Activated CD4-positive, CD25-positive, alpha-beta regulatory T cell (primary cell): Measurements from ENCODE around the gene ANKRD66.
"Not testable (repeated sequence)": the region's sequence is repeated elsewhere in the genome, so short reads cannot be mapped to it uniquely, and the experiment has no call there.

ENCODE experiments used
- DNase-seq, 4 experiments: peaks; one replicate each; lab custom pipeline; 2025; lab: John Stamatoyannopoulos, UW

The ANKRD66 gene

DNA sequence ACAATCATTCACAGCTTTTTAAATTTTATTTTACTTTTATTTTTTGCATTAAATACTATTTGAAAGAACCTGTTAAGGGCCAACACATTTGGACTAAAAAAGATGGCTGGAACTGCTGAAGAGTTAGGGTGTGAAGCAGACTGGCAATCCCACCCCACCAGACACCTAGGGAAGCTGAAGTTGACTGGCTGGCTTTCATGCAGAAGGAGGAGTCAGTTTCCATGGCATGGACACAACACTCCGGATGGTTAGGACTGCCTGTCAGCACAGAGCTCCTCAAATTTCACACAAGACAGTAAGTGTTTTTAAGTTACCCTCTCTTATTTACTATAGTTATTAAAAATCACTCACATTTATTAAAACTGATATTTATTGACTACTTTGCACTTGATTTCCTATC is at the start of gene ANKRD66:
ANKRD66 (plus strand) TSS at position 238 of the 400 bp plus-strand sequence. CDS start 5,016 bp downstream, outside the sequence.
- DNase-seq = no peak

DNA sequence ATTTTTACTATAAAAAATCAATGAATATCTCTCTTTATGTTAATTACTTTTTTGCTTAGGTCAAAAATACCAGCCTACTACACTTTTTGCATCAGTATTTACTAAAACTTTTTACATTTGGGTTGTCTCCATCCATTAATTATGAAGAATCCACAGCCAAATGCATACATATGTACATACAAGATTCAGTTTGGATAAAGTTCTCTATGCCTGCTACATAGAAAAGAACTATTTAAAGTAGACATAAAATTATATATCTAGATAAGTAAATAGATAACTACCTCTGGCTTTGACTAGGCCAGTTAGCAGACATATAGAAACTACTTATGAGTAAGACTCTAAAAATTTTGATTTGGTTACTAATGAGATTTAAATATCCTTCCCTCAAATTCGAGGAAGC is 46.8 kb upstream of the ANKRD66 start:
- no peak for DNase-seq

DNA sequence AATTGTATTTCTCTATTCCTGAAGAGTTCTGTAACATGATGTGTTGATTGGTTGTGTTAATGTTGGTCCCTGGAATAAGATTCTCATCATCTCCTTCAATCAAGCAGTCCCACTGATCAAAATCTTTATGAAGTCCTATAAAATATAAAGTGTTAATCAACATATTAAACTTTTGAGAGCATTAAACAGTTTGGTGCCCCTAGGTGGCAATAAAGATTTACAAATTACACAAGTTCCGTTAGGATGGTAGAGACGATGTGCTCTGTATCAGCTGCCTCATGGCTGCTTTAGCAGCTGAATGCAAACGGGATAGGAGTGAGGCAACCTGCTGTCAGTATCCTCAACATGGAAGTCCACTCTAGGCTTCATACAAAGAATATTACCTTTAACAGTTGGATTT is 42.2 kb upstream of the ANKRD66 start:
- DNase-seq = no peak

DNA sequence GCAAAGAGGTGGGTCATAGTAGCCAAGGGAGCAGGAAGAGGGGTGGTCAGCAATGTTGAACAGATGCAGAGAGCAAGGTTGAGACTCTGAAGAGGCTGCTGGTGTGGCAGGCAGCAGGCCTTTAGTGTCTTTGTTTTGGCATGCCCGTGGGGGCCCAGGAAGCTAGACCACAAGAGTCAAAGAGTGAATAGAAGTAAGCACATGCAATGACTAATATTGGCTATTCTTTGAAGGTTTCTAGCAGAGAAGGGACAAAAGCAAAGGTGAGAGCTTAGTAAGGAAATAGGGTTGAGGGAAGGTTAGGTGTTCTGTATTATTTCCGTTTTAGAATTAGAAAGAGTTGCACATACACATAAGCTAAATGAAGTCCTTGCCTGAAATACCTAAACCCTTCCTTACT is 40.3 kb upstream of the ANKRD66 start:
- DNase-seq = no peak

DNA sequence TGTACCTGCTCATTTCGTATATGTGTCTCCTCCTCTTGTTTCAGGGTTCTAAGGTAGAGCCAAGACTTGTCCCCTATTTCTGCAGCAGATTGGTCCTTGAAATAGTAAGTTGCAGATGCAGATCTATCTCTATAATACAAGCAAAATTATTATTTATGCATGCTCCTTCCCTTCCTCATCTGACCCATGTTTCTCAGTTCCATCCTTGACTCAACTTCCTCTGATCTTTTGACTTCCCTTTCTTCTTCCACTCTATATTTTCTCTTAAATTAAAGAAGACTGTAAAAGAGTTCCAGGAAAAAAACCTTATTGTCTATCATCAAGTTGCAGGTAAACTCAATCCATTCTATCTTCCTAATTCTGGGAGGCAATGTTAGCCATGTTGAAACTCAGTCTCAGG is 35.2 kb upstream of the ANKRD66 start:
- DNase-seq = no peak

DNA sequence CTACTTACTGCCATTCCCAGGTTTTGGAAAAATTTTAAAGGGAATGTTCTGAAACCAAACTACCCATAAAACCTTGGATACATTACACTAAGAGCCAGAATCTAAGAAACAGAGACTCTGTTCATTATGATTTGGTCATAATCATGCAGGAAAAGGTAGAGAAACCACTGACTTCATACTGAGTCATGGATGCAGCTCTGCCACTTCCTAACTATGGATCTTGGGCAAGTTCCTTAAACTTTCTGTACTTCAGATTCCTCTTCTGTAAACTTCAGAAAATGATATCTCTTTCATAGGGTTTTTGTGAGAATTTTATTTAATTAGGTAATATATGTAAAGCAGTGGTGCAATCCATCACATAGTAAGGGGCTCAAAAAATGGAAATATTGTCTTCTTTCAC is 31.6 kb upstream of the ANKRD66 start:
- no peak for DNase-seq

DNA sequence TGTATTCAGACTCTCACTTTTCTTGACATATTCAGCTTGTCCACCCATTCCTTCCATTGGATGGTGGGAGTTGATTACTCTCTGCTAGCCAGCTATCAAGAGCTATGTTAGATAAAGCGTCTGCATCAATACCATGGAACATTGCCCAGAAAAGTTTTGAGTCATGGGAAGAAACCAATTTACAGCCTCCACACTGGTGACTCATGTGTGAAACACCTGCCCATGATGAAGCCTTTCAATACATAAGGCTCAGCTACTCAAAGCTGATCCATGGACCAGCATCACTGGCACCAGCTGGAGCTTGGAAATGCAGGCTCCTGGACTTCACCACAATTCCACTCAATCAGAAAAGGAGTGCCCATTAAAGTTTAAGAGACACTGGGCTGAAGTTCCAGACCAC is 27.6 kb upstream of the ANKRD66 start:
- DNase-seq = no peak

DNA sequence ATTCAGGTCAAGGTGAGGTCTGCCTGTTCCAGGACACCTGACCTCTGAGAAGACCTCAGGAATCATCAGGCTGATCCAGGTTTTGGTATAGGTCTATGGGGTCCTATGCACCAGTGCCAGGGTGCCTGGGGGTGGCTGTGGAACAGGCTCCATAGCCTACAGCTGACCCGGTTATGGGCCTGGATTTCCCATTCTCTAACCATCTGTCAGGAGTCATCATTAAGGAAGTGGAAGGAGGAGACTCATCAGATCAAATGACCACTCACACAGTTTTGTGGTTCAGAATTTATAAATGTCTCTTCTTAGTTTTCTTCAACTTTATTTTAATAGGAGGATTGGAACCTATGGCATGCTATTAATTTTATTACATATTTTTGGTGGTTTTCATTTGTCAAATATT is 26.3 kb upstream of the ANKRD66 start:
- no peak for DNase-seq

DNA sequence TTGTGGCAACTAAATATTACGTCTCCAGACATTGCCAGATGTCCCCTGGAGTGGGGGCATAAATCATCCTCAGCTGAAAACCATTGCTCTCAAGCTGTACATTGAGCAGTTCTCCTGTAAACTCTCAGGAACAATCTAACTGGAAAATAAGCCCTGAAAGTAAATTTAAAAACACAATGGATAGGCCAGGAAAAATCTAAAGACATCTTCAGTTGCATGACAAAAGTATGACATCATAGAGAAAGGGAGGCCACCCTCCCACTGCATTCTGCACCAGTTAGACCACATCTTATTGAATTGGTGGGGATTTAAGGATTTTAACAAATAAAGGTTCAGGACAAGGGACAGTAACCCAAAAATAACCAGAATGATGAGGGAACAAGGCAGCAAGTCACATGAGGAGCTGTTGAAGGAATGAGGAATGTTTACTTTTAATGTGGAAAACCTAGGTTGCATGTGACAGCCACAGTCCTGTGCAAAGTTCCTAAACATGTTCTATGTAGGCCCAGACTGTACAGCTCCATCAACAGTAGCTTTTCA is 16.9 kb upstream of the ANKRD66 start:
- DNase-seq = no peak

DNA sequence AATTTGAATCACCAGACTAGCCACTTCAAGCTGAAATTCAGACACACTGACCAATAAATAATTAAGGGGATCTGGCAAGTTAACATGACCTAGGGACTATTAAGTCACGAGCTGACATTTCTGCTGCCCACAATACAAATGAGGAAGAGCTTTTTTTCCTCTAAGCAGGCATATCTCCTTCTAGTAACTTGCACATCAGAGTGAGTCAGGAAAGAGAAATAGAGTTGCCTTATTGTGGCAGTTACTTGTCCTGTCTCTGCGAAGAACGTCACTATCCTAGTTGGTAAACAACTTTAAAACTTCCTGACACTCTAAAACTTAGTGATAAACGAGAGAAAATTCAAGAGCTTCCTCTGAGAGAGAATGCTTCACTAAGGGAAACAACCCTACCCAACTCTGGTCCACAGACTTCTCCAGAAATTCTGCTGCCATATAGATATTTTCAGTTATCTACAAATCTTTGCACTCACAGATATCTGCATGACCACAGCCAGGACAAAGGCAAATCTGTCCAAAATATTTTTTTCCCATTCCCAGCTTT is 15.7 kb upstream of the ANKRD66 start:
- no peak for DNase-seq

DNA sequence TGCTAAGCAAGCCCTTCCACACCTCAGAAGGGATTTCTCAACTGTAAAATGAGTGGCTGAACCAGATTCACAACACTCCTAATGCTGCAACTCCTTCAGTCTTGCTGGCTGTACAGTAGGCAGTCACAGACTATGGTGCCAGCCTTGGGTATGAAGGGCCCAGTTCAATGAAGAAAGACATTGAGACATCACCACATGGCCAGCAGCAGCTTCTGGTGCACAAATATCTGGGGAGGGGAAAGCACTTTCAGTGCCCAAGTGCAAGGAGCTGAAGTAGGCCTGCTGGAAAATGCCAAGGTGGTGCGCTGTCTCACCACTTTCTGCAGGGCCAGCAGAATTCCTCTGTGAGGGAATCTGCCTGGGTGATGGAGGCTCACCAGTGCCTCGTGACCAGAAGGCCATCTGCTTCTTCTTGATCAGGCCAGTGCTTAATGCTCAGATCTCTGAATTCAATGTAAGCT is 13.4 kb upstream of the ANKRD66 start:
- DNase-seq = no peak

DNA sequence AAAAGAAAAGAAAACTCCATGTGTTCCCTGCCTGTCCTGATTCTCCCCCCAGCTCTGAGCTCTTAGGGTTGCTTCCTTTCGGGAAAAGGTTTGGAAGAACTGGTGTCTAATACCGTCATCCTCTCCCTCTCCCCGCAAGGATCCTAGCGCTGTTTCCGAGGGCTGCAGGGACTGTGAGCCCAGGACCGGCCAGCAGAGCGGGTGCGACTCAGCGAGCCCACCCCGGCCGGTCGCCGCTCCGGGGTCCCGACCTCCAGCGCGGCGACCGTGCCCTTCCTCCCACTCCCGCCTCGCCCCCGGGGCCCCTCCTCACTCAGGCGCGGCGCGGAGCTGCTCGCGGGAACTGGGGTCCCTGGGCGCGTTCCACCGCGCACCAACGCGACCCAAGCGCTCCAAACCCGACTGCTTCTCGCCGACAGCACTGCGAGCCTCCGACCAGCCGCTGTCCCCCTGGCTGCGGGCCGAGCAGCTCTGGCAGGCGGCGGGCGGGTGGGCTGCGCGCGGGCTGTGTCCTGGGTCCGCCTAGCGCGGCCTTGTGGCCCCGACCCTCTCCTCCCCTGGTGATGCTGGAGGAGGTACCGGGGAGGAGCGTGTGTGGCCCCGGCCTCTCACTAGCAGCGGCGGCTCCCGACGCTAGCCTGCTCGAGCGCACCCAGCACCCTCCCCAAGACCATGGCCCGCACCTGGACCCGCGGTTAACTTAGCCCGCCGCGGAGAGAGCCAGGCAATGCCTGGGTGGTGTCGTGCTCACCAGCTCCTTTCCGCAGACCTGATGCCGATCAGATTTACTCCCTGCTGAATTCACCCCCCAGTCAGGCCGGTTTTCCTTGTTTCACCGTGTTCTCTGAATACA is 11.6 kb upstream of the ANKRD66 start, which contains the start of gene PLA2G7:
PLA2G7 (minus strand) TSS at position 509 of the 853 bp plus-strand sequence. CDS start 12,484 bp downstream, outside the sequence.
- no peak for DNase-seq

DNA sequence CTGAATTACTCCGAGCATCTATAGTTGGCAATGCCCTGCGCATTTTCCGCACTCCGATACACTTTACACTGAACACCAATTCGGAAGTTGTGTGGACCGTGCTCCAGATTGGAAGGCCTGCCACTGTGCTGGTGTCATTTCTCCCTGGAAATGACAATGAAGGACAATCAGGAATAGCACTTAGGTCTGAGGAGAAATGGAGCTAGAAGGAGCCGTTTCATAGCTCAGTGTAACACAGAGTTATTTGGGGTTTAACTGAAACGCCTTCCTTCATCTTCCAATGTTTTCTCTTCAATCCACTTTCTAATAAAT is 11.1 kb upstream of the ANKRD66 start:
- no peak for DNase-seq

DNA sequence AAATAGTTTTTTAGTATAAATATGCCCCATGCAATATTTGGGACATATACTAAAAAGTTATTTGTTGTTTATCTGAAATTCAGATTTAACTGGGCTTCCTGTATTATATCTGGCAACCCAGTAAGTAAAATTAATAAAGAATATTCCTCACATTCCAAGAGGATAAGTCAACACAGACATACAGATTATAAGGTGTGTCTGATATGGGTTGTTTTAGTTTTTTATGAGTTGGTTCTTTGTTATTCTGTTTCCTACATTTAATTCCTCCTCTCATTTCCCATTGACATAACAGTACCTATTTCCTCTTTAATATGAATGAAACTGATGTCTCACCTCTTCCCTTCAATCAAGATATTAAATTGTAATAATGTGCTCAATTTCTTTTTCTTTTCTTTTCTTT is 9.8 kb upstream of the ANKRD66 start:
- DNase-seq = no peak

DNA sequence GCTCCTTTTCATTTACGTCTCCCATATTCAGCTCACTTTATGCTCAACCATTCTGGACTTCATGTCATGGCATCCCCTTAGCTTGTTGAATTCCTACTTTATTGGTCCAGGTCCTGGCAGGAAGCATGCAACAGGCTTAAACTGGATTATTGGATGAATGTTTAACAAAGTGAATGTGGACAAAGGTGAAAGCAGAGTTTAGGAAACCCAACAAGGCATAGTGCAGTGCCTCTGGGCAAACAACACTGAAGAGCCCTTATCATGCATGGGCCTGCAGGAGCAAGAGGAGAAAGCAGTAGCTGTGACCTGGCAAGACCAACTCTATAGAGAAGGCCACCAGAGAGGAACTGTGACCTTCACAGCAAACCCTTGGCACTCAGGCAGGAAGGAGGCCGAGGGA is 5.3 kb upstream of the ANKRD66 start:
- DNase-seq = no peak

DNA sequence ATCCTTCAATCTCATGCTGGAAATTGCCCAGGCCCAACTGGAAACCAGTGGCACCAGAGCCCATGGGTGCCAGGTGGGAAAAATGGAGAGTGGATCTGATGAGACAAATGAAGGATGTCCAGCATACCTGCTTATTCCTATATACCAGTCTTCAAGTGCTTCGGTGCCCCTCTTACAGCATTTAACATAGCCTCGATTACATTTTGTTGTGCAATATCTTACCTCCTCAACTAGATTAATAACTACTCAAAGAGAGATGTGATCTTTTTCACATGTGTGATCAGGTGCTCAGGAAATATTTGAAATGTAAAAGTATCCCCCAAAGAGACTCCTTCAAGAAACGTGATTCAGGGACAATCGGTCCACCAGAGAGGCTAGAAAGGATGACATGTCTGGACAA is 4.8 kb upstream of the ANKRD66 start:
- DNase-seq = no peak

DNA sequence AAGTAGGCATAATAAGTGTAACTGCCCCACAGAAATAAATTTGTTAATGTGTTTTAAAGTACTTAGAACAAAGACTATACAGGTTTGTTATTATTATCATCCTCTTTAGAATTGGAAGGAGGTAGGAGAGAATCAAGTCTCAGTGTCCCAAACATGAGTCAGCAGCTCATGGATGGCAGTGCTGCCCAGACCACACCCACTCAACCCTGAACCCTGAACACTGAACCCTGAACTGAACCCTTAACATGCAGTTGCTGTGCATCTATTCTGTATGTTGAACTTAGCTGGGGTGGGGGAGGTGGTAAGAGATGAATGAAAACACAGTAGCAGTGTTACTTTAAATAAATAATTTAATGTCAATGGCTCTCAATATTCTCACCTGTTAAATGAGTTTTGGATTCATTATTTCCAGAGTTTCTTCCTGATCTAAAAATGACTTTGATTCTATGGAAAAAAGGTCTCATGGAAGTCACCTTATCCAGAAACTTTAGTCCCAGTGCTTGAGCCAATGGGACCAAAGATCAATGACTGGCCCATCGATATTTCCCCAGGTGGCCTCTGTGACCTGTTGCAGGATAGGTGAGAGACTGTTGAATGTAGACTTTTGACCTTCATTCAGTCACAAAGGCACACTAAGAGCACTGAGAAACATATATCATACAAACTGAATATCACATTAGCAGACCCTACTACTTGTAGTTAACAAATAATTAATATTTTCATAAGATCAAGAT is 3.1 kb upstream of the ANKRD66 start:
- no peak for DNase-seq

DNA sequence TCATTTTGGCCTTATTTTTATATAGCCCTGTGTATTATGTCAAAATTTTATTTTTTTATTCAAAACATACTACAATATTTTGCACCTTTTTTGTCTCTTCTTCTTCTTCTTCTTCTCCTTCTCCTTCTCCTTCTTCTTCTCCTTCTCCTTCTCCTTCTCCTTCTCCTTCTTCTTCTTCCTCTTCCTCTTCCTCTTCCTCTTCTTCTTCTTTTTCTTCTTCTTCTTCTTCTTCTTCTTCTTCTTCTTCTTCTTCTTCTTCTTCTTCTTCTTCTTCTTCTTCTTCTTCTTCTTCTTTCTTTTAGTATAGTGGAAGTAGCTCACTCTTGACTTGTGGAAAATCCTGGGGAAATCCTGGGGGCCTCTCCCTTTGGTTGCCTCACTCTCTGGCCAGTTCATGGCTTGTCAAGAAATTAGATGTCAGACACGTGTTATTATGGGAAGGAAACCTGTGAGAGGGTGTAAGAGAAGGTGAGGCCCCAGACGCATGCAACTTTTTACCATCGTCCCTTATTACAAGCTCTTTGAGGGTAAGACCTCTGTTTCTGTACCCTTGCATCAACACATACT is 2.5 kb upstream of the ANKRD66 start:
- DNase-seq = not testable (repeated sequence)

DNA sequence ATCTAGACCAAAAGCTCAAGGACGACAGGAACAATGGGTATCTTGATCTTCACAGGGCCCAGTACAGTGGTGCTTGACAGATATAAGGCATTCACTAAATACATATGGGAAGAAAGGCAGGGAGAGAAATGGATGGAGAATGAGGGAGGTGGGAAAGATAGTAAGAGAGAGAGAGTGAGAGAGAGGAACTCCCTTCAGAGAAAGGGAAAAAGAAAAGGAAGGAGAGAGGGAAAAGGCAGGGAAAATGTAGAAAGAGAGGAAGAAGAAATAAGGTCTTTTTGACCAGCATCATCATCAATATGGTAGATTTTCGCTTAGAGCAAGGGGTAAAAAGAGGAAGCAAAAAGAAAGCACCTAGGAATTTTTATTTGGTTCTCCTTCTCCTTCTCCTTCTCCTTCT is 760 bp upstream of the ANKRD66 start:
- DNase-seq = no peak

DNA sequence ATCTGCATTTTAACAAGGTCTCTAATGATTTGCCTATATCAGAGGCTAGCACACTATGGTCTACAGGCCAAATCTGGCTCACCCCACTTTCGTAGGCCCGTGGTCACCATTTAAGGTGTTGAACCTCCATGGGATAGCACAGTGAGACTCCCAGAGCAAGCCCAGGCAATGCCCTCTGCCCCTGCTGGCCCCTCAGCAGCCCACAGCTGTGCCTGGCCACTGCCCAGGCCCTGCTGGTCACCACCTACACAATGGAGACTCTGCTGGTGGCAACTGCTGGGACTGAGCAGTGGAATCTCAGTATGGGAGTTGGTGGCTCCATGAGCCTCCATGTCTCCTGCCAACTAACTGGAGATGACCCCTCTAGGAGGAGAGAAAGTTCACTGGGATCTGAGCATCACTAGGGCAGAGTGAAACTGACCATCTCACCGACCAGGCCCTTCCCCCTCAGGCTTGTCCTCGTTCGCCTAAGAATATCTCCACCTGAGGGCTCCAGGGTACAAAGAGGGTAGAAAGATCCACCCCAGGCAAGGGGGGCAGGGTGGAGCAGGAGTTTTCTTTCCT is 2.3 kb downstream of the ANKRD66 start:
- no peak for DNase-seq

DNA sequence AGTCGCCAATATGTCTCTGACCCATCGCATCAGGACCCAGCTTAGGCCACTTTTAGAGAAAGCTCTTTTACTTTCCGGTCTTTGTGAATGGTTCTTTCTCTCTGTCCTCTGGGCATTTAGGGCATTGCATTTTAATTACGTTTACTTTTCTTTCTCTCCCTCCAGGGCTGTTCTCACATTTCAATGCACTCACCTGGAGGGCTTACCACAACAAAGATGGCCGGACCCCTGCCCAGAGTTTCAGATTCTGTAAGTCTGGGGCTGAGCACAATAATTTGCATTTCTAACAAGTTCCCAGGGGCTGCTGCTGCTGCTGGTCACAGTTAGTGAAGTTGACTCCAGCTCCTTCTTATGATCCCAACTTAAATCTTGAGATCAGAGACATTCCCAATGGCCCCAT is 3.0 kb downstream of the ANKRD66 start:
- no peak for DNase-seq

DNA sequence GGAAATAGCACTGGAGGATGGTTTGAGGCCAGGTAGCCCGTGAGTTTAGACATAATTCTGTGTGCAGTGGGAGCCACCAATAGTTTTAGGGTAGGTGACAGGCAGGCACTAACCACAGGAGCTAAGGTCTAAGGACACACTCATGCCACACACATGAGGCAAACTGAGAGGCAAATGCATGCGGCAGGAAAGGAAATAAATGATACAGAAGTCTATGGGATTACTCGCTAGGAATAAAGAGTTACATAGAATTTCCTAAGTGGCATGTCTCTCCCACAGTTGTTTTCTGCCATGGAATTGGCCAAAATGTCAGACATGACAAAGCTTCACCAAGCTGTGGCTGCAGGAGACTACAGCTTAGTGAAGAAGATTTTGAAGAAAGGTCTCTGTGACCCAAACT is 4.9 kb downstream of the ANKRD66 start:
- no peak for DNase-seq
